ENCODE measurements around the gene STPG4.

The STPG4 gene

GRCh38 chr2:47070155-47070919 is 84.8 kb downstream of the STPG4 start:
- no peak for FAIRE-seq

GRCh38 chr2:47069628-47070154 is 85.4 kb downstream of the STPG4 start:
- FAIRE-seq, result no peak

GRCh38 chr2:47068981-47069627 is 86.0 kb downstream of the STPG4 start:
- FAIRE-seq, result no peak

- no peak for FAIRE-seq
Observed at GRCh38 chr2:47067788-47068407, 87.2 kb downstream of the STPG4 start.

GRCh38 chr2:47065771-47066380 is 89.2 kb downstream of the STPG4 start:
- FAIRE-seq, result no peak

GRCh38 chr2:47065343-47065742 is 89.8 kb downstream of the STPG4 start:
- FAIRE-seq, result no peak

GRCh38 chr2:47064106-47064505 is 91.0 kb downstream of the STPG4 start:
- no peak for FAIRE-seq

- FAIRE-seq, result no peak
Observed at GRCh38 chr2:47063538-47063930, 91.6 kb downstream of the STPG4 start.

- FAIRE-seq, result no peak
Observed at GRCh38 chr2:47062681-47063537, 92.2 kb downstream of the STPG4 start.

- no peak for FAIRE-seq
Observed at GRCh38 chr2:47061944-47062678, 93.0 kb downstream of the STPG4 start.

- FAIRE-seq, result no peak
Observed at GRCh38 chr2:47060652-47061170, 94.4 kb downstream of the STPG4 start.

GRCh38 chr2:47058003-47058931 is 96.8 kb downstream of the STPG4 start:
- no peak for FAIRE-seq

GRCh38 chr2:47057687-47058002 is 97.5 kb downstream of the STPG4 start:
- FAIRE-seq, result no peak

- no peak for FAIRE-seq
Observed at GRCh38 chr2:47056868-47057686, 98.0 kb downstream of the STPG4 start.

GRCh38 chr2:47056374-47056773 is 98.7 kb downstream of the STPG4 start:
- FAIRE-seq, result no peak

GRCh38 chr2:47054868-47055267 is 100.2 kb downstream of the STPG4 start:
- FAIRE-seq, result no peak

- FAIRE-seq, result no peak
Observed at GRCh38 chr2:47054036-47054555, 101.0 kb downstream of the STPG4 start.

GRCh38 chr2:47052847-47053246 is 102.3 kb downstream of the STPG4 start:
- FAIRE-seq, result no peak

GRCh38 chr2:47051562-47051961 is 103.5 kb downstream of the STPG4 start:
- FAIRE-seq, result no peak

Data from colon (tissue), 2 donors.